Activated CD4-positive, alpha-beta T cell treated with anti-CD3 and anti-CD28 coated beads, Interleukin-2, amount 50 U/mL, for 4 hours (primary cell): ENCODE results near the gene DLGAP3.
"Not testable (repeated sequence)": the region's sequence is repeated elsewhere in the genome, so short reads cannot be mapped to it uniquely, and the experiment has no call there.

Source experiments
- DNase-seq, 2 experiments: peaks; one replicate each; pipeline ENCODE4 v3.0.0-alpha.2; 2020

DLGAP3 gene

DNA sequence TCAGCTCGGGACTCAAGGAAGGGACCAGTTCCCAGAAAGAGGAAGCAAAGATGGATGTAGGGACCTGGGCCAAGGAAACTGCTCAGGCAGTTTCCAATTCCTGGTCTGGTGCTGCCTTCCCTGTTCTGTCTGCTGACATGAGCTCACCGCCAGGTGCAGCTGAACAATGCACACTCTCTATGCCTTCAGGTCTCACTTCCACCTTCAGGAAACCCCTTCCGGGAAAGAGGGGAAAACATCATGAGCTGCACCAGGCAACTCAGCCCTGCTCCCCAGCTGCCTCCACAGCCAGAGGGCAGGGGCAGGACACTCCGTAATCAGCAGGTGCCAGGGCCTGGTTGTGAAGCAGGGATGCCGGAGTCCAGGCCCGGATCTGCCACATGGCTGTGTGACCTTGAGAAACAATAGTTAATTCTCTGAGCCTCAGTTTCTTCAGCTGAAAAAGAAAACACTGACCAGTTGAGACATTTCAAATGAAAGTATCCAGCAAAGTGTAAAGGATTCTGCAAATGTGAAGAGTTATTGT is 97.7 kb downstream of the DLGAP3 start:
- DNase-seq = no peak

DNA sequence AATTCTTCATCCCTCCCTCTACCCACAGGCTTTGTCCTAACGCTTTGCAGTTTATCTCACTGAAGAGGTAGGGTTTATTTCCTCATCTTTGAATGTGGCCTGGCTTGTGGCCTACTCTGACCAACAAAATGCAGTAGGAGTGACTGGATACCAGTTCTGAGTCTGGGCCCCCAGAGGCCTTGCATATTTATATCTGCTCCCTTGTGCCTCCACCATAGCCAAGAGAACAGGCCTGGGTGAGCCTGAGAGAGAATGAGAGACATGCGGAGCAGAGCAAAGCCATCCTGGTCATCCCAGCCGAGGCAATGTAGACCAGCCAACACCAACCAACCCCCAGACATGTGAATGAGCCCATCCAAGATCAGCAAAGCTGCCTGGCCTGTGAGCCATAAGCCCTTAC is 100.2 kb downstream of the DLGAP3 start:
- DNase-seq = no peak

DNA sequence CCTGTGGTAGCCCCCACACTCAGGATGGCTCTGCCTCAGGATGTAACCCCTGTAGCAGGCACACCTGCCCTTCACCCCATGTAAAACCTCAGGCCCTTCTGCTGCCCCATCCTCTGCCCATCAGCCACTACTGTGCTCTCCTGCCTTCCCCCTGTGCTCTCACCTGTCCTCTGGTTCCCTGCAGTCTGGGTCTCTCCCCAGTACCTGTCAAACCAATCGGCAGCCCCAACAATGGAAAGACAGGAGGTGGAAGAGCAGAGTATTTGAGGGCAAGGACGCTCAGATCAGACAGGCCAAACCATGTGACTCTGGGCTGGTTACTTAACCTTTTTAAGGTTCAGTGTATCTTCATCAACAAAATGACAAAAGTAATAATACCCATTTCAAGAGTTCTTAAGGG is 100.8 kb downstream of the DLGAP3 start:
- DNase-seq = no peak

DNA sequence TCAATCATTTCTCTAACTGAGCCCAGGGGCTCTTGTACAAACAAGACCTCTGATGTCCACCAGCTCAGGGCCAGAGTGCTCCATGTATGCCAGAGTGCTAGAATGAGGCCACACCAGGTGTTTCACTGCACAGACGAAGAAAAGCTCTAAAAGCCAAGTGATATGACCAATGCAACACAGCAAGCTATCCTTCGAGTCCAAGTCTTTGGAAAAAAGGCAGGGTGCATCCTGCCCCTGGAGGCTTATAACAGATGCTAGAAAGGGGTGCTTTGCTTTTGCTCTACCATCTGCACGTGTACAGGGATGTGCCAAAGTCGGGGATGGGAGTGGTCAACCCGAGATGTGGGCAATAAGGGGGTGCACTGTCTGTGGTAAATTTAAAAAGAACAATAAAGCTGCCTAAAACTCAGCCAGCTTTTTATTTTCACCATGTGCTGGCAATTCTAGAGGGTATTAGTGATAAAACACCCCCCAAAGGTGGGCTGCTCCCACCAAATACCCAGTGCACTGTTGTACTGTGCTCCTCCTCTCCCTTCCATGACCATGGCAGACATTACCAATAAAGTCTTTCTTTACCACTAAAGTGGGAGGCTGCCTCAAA is 102.0 kb downstream of the DLGAP3 start:
- DNase-seq = no peak

DNA sequence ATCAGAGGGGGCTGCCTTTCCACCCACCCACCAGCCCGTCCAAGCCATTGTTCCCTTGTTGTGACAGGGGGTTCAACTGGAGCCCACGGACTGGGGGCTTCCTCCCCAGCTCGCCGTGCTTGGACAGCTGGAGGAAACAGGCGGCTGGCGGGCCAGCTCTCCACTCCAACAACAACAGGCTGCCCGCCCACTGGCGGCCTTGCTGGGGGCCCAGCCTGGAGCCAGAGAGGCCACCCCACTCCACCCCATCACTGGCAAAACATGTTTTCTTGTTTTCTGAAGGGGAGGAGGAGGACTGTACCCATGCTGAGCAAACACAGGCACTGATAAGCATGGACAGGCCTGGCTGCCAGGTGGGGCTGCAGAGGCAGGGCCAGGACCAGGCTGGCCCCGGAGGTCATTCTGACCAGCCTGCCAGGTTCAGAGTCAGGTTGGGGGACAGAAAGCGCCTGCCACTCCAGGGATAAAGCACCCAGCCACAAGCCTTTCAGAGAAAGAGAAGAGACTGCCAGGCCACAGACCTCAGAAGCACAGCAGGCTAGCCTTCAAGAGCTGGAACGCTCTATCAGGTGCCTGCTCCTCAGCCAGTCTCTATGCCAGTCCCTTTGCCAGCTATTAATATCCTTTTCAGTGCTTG is 103.9 kb downstream of the DLGAP3 start:
- DNase-seq = no peak

DNA sequence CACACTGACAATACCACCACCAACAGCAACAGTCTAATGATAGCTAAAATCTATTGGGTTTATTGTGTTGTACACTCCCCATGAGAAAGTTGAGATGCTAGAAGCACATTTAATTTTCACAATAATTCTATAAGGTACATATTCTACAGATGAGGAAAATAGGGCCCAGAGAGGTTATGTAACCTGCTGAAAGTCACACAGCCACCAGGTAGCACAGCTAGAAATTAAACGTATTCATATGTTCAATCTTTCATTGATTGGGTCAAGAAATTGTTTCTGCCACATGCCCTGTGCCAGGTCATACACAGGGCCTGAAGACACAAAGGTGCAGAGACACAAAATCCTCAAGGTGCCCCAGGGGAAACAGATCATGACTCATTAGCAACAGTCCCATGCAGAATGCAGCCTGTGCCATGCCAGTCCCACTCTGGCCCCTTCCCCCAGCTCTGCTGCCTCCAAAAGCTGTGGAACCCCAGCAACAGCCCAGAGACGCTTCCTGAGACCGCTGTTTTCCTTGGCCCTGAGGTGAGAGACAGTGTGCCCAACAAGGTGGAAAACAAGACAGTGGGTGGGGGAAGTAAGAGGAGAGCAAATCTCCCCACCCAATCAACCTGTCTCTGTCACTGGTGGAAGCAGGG is 104.5 kb downstream of the DLGAP3 start:
- DNase-seq = no peak

DNA sequence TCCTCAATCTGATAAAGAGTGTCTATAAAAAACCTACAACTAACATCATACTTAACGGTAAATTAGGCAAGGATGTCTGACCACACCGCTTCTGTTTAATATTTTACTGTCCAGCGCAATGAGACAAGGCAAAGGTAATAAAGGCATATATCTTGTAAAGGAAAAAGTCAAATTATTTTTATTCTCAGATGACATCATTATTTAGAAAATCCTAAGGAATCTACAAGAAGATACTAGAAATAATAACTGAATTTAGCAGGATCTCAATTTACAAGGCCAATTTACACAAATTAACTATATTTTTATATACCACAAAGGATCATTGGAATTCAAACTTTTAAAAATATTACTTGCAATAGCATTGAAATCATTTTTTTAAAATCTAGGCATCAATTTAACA is 107.2 kb downstream of the DLGAP3 start:
- no peak for DNase-seq

DNA sequence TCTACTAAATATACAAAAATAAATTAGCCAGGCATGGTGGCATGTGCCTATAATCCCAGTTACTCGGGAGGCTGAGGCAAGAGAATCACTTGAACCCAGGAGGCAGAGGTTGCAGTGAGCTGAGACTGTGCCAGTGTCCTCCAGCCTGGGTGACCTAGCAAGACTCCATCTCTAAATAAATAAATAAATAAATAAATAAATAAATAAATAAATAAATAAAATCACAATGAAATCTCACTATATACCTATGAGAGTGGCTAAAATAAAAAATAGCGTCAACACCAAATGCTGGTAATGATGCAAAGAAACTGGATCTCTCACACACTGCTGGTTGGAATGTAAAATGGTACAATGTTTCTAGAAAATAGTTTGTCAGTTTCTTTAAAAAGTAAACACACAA is 110.6 kb downstream of the DLGAP3 start:
- DNase-seq = not testable (repeated sequence)

DNA sequence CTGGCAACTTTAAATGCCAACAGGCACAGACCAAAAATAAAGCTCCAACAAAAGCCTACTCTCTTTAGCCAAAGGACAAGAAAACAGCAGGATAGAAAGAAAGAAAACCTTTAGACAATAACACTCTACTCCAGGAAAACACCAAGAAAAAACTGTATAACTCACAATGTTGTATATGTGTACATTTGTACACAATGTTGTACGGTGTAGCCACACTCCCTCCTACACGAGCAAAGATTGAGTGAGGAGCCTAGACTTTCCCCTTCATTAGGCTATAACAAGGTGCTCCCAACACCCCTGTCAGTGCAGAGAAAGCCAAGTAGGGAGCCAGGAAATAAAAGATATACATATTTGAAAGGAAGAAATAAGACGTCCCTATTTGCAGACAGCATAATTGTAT is 112.7 kb downstream of the DLGAP3 start:
- no peak for DNase-seq

DNA sequence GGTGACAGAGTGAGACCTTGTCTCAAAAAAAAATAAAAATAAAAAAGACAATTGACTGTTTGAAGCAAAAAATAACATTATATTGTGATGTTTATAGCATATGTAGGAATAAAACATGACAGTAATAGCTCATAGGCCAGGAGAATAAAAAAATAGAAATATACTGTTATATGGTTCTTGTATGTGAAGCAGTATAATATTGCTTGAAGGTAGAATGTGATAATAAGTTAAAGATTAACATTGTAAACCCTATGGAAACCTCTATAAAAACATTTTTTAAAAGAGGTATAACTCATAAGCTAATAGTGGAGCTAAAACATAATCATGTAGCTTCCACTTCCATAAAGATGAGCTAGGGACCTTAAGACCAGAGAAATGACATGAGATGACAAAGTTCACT is 113.1 kb downstream of the DLGAP3 start:
- DNase-seq = no peak
